ENCODE data around the gene DNAAF5.

The DNAAF5 gene

GRCh38 chr7:716222-716621, 10.3 kb upstream of the DNAAF5 start:
- H2BK5ac ChIP-seq (ENCODE audit: low read depth, low read length, poor library complexity, severe bottlenecking) = no peak overlapping the region
- H3K9ac ChIP-seq (ENCODE audit: low read length) = no peak overlapping the region
- H2BK120ac ChIP-seq (ENCODE audit: low read depth, low read length) = no peak overlapping the region
- no peak overlapping the region for H3K27ac ChIP-seq (ENCODE audit: low read length, poor library complexity, severe bottlenecking)
- H3K4ac ChIP-seq (ENCODE audit: low read depth in 1 of 2, low read length in 2 of 2) = no peak overlapping the region
- no peak overlapping the region for H3K14ac ChIP-seq (ENCODE audit: low read length in 2 of 2)
- H3K4me2 ChIP-seq (ENCODE audit: low read length, poor library complexity, severe bottlenecking) = no peak overlapping the region
- H3K36me3 ChIP-seq (ENCODE audit: control insufficient read depth in 1 of 2, insufficient read depth in 2 of 2, low read depth in 1 of 2, low read length in 2 of 2) = peaks cover 0 to 2% of the 10 kb centered on the region in 2 experiments
- WGBS = 89% methylated on average over 10 of the region's 10 CpGs
- peaks cover 6% of the 10 kb centered on the region for H3K79me1 ChIP-seq (replicated peaks; ENCODE audit: low read length, poor library complexity, severe bottlenecking)
- no peak overlapping the region for H2BK12ac ChIP-seq (ENCODE audit: low read length in 2 of 2)
- H4K8ac ChIP-seq (ENCODE audit: low read length) = no peak overlapping the region
- H3K18ac ChIP-seq (ENCODE audit: low read depth in 1 of 2, low read length in 2 of 2) = no peak overlapping the region
- H4K91ac ChIP-seq (ENCODE audit: low read length) = no peak overlapping the region
- no peak overlapping the region for H2AFZ ChIP-seq (ENCODE audit: low read depth, low read length)
- peaks cover 3 to 10% of the 10 kb centered on the region in 2 experiments for H3K27me3 ChIP-seq (ENCODE audit: control insufficient read depth in 1 of 2, insufficient read depth in 1 of 2, low read length in 2 of 2)
- no peak overlapping the region for H3K4me3 ChIP-seq (ENCODE audit: insufficient read depth in 1 of 2, low read depth in 1 of 2, low read length in 2 of 2)
- H2AK5ac ChIP-seq (ENCODE audit: low read length, severe bottlenecking) = no peak overlapping the region
- no peak overlapping the region for H2BK15ac ChIP-seq (ENCODE audit: low read depth, poor library complexity, severe bottlenecking)
- peaks cover 3% of the 10 kb centered on the region for H3K9me3 ChIP-seq (ENCODE audit: control insufficient read depth, low read length)
- no peak for DNase-seq
- H3K4me1 ChIP-seq (ENCODE audit: control insufficient read depth, insufficient read depth, low read depth, low read length) = peaks cover 14% of the 10 kb centered on the region
- H3K23ac ChIP-seq (ENCODE audit: low read length in 2 of 2) = no peak overlapping the region

- Histone ChIP-seq H3K23ac (ENCODE audit: low read length in 2 of 2) (no peak overlapping the region), H3K27ac (ENCODE audit: low read length, poor library complexity, severe bottlenecking) (no peak overlapping the region), H3K9me3 (ENCODE audit: control insufficient read depth, low read length) (peaks cover 5% of the 10 kb centered on the region), H3K9ac (ENCODE audit: low read length) (no peak overlapping the region), H4K8ac (ENCODE audit: low read length) (no peak overlapping the region), H2AFZ (ENCODE audit: low read depth, low read length) (no peak overlapping the region), H3K4me1 (ENCODE audit: control insufficient read depth, insufficient read depth, low read depth, low read length) (peaks cover 9% of the 10 kb centered on the region), H3K79me1 (replicated peaks; ENCODE audit: low read length, poor library complexity, severe bottlenecking) (peaks cover 6% of the 10 kb centered on the region), H3K4me3 (ENCODE audit: insufficient read depth in 1 of 2, low read depth in 1 of 2, low read length in 2 of 2) (no peak overlapping the region), H2BK5ac (ENCODE audit: low read depth, low read length, poor library complexity, severe bottlenecking) (no peak overlapping the region), H3K18ac (ENCODE audit: low read depth in 1 of 2, low read length in 2 of 2) (no peak overlapping the region), H3K14ac (ENCODE audit: low read length in 2 of 2) (no peak overlapping the region), H2BK15ac (ENCODE audit: low read depth, poor library complexity, severe bottlenecking) (no peak overlapping the region), H4K91ac (ENCODE audit: low read length) (no peak overlapping the region), H2AK5ac (ENCODE audit: low read length, severe bottlenecking) (no peak overlapping the region), H3K4me2 (ENCODE audit: low read length, poor library complexity, severe bottlenecking) (no peak overlapping the region), H3K4ac (ENCODE audit: low read depth in 1 of 2, low read length in 2 of 2) (no peak overlapping the region), H3K27me3 (ENCODE audit: control insufficient read depth in 1 of 2, insufficient read depth in 1 of 2, low read length in 2 of 2) (peaks cover 3 to 8% of the 10 kb centered on the region in 2 experiments), H2BK12ac (ENCODE audit: low read length in 2 of 2) (no peak overlapping the region), H2BK120ac (ENCODE audit: low read depth, low read length) (no peak overlapping the region), H3K36me3 (ENCODE audit: control insufficient read depth in 1 of 2, insufficient read depth in 2 of 2, low read depth in 1 of 2, low read length in 2 of 2) (peaks cover 0 to 2% of the 10 kb centered on the region in 2 experiments)
- WGBS = 95% methylated on average over 11 of the region's 11 CpGs
- DNase-seq = no peak
Observed at GRCh38 chr7:716636-717035, 9.9 kb upstream of the DNAAF5 start.

DNA sequence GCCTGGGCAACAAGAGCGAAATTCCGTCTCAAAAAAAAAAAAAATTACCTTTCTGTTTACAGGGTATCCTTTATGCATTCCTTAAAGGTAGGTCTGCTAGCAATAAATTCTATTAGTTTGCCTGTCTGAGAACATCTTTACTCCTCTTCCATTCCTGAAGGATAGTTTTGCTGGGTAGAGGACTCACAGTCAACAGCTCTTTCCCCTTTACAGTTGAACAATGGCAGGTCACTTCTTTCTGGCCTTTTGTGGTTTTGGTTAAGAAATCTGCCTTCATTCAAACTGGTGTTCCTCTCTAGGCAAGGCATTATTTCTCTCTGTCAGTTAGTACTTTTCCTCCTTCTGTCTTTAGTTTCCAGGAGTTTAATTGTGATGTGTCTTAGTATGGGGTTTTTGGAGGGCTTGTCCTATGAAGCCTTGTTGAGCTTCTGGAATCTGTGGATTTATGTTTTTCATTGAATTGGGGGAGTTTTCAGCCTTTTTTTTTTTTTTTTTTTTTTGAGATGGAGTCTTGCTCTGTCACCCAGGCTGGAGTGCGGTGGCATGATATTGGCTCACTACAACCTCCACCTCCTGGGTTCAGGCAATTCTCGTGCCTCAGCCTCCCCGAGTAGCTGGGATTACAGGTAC, 4.8 kb upstream of the DNAAF5 start:
- peaks cover 2 to 3% of the 10 kb centered on the region in 2 experiments for H3K36me3 ChIP-seq (ENCODE audit: control insufficient read depth in 1 of 2, insufficient read depth in 2 of 2, low read depth in 1 of 2, low read length in 2 of 2)
- H2AK5ac ChIP-seq (ENCODE audit: low read length, severe bottlenecking) = no peak overlapping the region
- no peak overlapping the region for H2AFZ ChIP-seq (ENCODE audit: low read depth, low read length)
- H3K9ac ChIP-seq (ENCODE audit: low read length) = no peak overlapping the region
- H3K4ac ChIP-seq (ENCODE audit: low read depth in 1 of 2, low read length in 2 of 2) = no peak overlapping the region
- whole genome bisulfite sequencing = no CpG with 5 or more reads among the region's 5 CpGs
- no peak overlapping the region for H2BK120ac ChIP-seq (ENCODE audit: low read depth, low read length)
- H3K4me1 ChIP-seq (ENCODE audit: control insufficient read depth, insufficient read depth, low read depth, low read length) = peaks cover 4% of the 10 kb centered on the region
- no peak for DNase-seq
- no peak overlapping the region for H2BK12ac ChIP-seq (ENCODE audit: low read length in 2 of 2)
- no peaks in the 10 kb centered on the region for H3K27me3 ChIP-seq (ENCODE audit: control insufficient read depth in 1 of 2, insufficient read depth in 1 of 2, low read length in 2 of 2)
- no peak overlapping the region for H4K91ac ChIP-seq (ENCODE audit: low read length)
- no peak overlapping the region for H3K4me3 ChIP-seq (ENCODE audit: insufficient read depth in 1 of 2, low read depth in 1 of 2, low read length in 2 of 2)
- no peak overlapping the region for H2BK5ac ChIP-seq (ENCODE audit: low read depth, low read length, poor library complexity, severe bottlenecking)
- H3K4me2 ChIP-seq (ENCODE audit: low read length, poor library complexity, severe bottlenecking) = no peak overlapping the region
- H3K18ac ChIP-seq (ENCODE audit: low read depth in 1 of 2, low read length in 2 of 2) = no peak overlapping the region
- no peak overlapping the region for H3K14ac ChIP-seq (ENCODE audit: low read length in 2 of 2)
- H3K9me3 ChIP-seq (ENCODE audit: control insufficient read depth, low read length) = peaks cover 7% of the 10 kb centered on the region
- H3K27ac ChIP-seq (ENCODE audit: low read length, poor library complexity, severe bottlenecking) = no peak overlapping the region
- no peak overlapping the region for H2BK15ac ChIP-seq (ENCODE audit: low read depth, poor library complexity, severe bottlenecking)
- no peak overlapping the region for H3K23ac ChIP-seq (ENCODE audit: low read length in 2 of 2)
- no peak overlapping the region for H4K8ac ChIP-seq (ENCODE audit: low read length)
- H3K79me1 ChIP-seq (replicated peaks; ENCODE audit: low read length, poor library complexity, severe bottlenecking) = peaks cover 20% of the 10 kb centered on the region

GRCh38 chr7:723541-723940, 3.0 kb upstream of the DNAAF5 start:
- Histone ChIP-seq H2BK15ac (ENCODE audit: low read depth, poor library complexity, severe bottlenecking) (no peak overlapping the region), H4K91ac (ENCODE audit: low read length) (no peak overlapping the region), H3K9ac (ENCODE audit: low read length) (no peak overlapping the region), H3K36me3 (ENCODE audit: control insufficient read depth in 1 of 2, insufficient read depth in 2 of 2, low read depth in 1 of 2, low read length in 2 of 2) (peaks cover 3% of the 10 kb centered on the region in 2 experiments), H3K4me2 (ENCODE audit: low read length, poor library complexity, severe bottlenecking) (no peak overlapping the region), H2BK12ac (ENCODE audit: low read length in 2 of 2) (no peak overlapping the region), H3K9me3 (ENCODE audit: control insufficient read depth, low read length) (peaks cover 4% of the 10 kb centered on the region), H2BK5ac (ENCODE audit: low read depth, low read length, poor library complexity, severe bottlenecking) (no peak overlapping the region), H3K4me1 (ENCODE audit: control insufficient read depth, insufficient read depth, low read depth, low read length) (peaks cover 14% of the 10 kb centered on the region), H3K27ac (ENCODE audit: low read length, poor library complexity, severe bottlenecking) (no peak overlapping the region), H3K27me3 (ENCODE audit: control insufficient read depth in 1 of 2, insufficient read depth in 1 of 2, low read length in 2 of 2) (no peaks in the 10 kb centered on the region), H2BK120ac (ENCODE audit: low read depth, low read length) (no peak overlapping the region), H3K4ac (ENCODE audit: low read depth in 1 of 2, low read length in 2 of 2) (no peak overlapping the region), H2AFZ (ENCODE audit: low read depth, low read length) (no peak overlapping the region), H3K14ac (ENCODE audit: low read length in 2 of 2) (no peak overlapping the region), H3K18ac (ENCODE audit: low read depth in 1 of 2, low read length in 2 of 2) (no peak overlapping the region), H3K79me1 (replicated peaks; ENCODE audit: low read length, poor library complexity, severe bottlenecking) (peaks cover 22% of the 10 kb centered on the region), H3K4me3 (ENCODE audit: insufficient read depth in 1 of 2, low read depth in 1 of 2, low read length in 2 of 2) (no peak overlapping the region), H4K8ac (ENCODE audit: low read length) (no peak overlapping the region), H3K23ac (ENCODE audit: low read length in 2 of 2) (no peak overlapping the region), H2AK5ac (ENCODE audit: low read length, severe bottlenecking) (no peak overlapping the region)
- 95% methylated on average over 9 of the region's 9 CpGs for WGBS
- no peak for DNase-seq

All from mesenchymal stem cell (in vitro differentiated cells and primary cell).